CD4-positive, alpha-beta T cell treated with Interleukin-6 for 4 hours (primary cell): ENCODE measurements around the gene CD4.
A peak's percentile ranks its signal among the peaks of the same experiment; 100 is the strongest.

Experiments
- DNase-seq: peaks from one replicate; pipeline ENCODE4 v3.0.0-alpha.2; 2020; ENCODE audit warnings: mixed read lengths

CD4 gene

GRCh38 chr12:6778574-6779550 is 10.5 kb upstream of the CD4 start:
- peak; percentile 93 for DNase-seq

GRCh38 chr12:6779708-6780432 is 9.5 kb upstream of the CD4 start:
- peak; percentile 37 for DNase-seq

- no peak for DNase-seq
Observed at GRCh38 chr12:6780573-6780972, 8.8 kb upstream of the CD4 start.

GRCh38 chr12:6782119-6782518 is 7.2 kb upstream of the CD4 start:
- DNase-seq, result no peak

- no peak for DNase-seq
Observed at GRCh38 chr12:6782850-6783566, 6.3 kb upstream of the CD4 start.

- DNase-seq, result no peak
Observed at GRCh38 chr12:6783828-6784227, 5.5 kb upstream of the CD4 start.

GRCh38 chr12:6784296-6784695 is 5.0 kb upstream of the CD4 start:
- no peak for DNase-seq

GRCh38 chr12:6784761-6785160 is 4.6 kb upstream of the CD4 start:
- no peak for DNase-seq

- peak; percentile 37 for DNase-seq
Observed at GRCh38 chr12:6786416-6787094, 2.8 kb upstream of the CD4 start.

GRCh38 chr12:6787309-6787708 is 2.0 kb upstream of the CD4 start:
- no peak for DNase-seq

GRCh38 chr12:6790496-6791150 is 1.3 kb downstream of the CD4 start:
- DNase-seq, result peak; percentile 63

- DNase-seq, result peak; percentile 39
Observed at GRCh38 chr12:6791931-6792520, 2.7 kb downstream of the CD4 start.

GRCh38 chr12:6792522-6793201 is 3.3 kb downstream of the CD4 start:
- peak; percentile 75 for DNase-seq

GRCh38 chr12:6795088-6795487 is 5.8 kb downstream of the CD4 start:
- no peak for DNase-seq

GRCh38 chr12:6796576-6796975 is 7.2 kb downstream of the CD4 start:
- DNase-seq, result no peak

- DNase-seq, result no peak
Observed at GRCh38 chr12:6799147-6799546, 9.8 kb downstream of the CD4 start.

GRCh38 chr12:6807170-6807569 is 17.8 kb downstream of the CD4 start:
- no peak for DNase-seq

GRCh38 chr12:6809056-6809455 is 19.7 kb downstream of the CD4 start:
- no peak for DNase-seq

- DNase-seq, result no peak
Observed at GRCh38 chr12:6810758-6811157, 21.4 kb downstream of the CD4 start.

- no peak for DNase-seq
Observed at GRCh38 chr12:6813363-6813762, 24.0 kb downstream of the CD4 start.

GRCh38 chr12:6816598-6816997 is 27.3 kb downstream of the CD4 start:
- no peak for DNase-seq
